Measurements from ENCODE around the gene DNM3. TPM values are rescaled to one million over a fixed set of nuclear protein-coding genes. Genes with fewer than 3 reads are reported as not detected.

The DNM3 gene
- total and polyA plus RNA-seq, 10 of the 15 experiments (the other 5 are each of a cell fraction or from before 2014, with no cell fraction given) = 0.03 to 1.5 (median 0.08) TPM; not detected in 3

DNA sequence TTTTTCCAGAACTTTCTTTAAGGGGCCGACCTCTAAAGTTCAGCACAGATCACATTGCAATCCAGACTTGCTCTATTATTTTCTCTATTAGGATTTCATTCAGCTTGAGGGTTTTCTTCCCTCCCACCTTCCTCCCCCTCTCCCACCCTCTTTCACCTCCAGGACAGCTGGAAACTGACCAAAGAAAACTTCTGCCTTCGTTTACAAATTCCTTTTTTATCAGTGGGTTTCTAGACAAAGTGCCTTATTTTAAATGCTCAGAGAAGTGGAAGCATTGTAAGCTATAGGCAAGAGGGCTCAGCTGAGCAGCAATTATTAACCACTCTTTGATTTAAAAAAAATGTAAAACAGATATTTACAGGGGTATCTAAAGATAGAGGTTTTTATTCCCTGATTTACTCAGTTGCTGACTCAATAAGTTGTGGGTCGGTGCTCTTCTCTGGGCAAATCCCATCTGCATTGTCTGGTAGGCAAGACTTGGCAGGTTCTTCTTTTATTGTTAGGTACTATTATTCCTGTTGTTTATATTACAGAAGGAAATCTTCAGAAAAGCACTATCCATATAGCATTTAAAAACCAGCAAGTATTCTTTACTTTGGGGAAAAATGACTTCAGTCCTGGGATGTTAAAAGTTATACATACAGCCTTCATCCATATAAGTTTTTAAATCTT, 302.2 kb downstream of the DNM3 start:
- in situ Hi-C loops (cut with MboI) (no loop called here), intact Hi-C loops (cut with micrococcal nuclease; ENCODE audit: unreplicated experiment) (no loop called here)
- ATAC-seq (no peak), FAIRE-seq (no peak), DNase-seq (ENCODE audit: low read depth, low spot score) (no peak)
- no peak overlapping the region for H3K4me3 ChIP-seq
- ChIA-PET SMC1A (ENCODE audit: uncharacterized antibody, unreplicated experiment) (interaction anchor here (1.0 to 3.1 kb wide), 7 partner anchors 10 to 196 kb away, joined by 3 to 14 read pairs (median 6); no protein-coding TSS in a partner anchor), CTCF (interaction anchor here (0.6 to 1.2 kb wide), 2 partner anchors 27 to 37 kb away, joined by 3 read pairs; no protein-coding TSS in a partner anchor), RAD21 (ENCODE audit: unreplicated experiment) (interaction anchor here (1.1 to 1.2 kb wide), 2 partner anchors 36 to 237 kb away, joined by 3 to 4 read pairs; no protein-coding TSS in a partner anchor), POLR2A (no interaction called here)
- H3K4me1 ChIP-seq (ENCODE audit: control insufficient read depth, insufficient read depth, low read length) = no peaks in the 10 kb centered on the region
- no peak for TF ChIP-seq MTA3 (IDR thresholded peaks at IDR 0.05; ENCODE audit: borderline replicate concordance, low read length)
- no peak for TF ChIP-seq CEBPB (IDR thresholded peaks at IDR 0.05; ENCODE audit: borderline replicate concordance in 1 of 2, low read depth in 2 of 2, low read length in 2 of 2)
- TF ChIP-seq SP1 (IDR thresholded peaks at IDR 0.05; ENCODE audit: low read depth, low read length) = no peak
- TF ChIP-seq WRNIP1 (IDR thresholded peaks at IDR 0.05; ENCODE audit: borderline replicate concordance, low read depth, low read length) = no peak
- H3K9me3 ChIP-seq (replicated peaks; ENCODE audit: control insufficient read depth, insufficient read depth, low read length) = no peaks in the 10 kb centered on the region; the same call in 2 of the 3 replicates
- H3K79me2 ChIP-seq (ENCODE audit: control insufficient read depth, insufficient read depth, low read length) = no peaks in the 10 kb centered on the region
- WGBS (ENCODE audit: insufficient coverage, insufficient replicate concordance, low lambda C conversion rate, missing lambda C conversion rate) = 23% methylated on average over 3 of the region's 3 CpGs
- no peak overlapping the region for H3K9ac ChIP-seq (ENCODE audit: control insufficient read depth, insufficient read depth, low read length)
- no peaks in the 10 kb centered on the region for H3K27me3 ChIP-seq (replicated peaks in 1 of 2; ENCODE audit: control insufficient read depth in 2 of 2, insufficient read depth in 2 of 2, low read length in 1 of 2)
- H3K4me2 ChIP-seq (ENCODE audit: control insufficient read depth, insufficient read depth) = no peak overlapping the region
- no TSS peak for BruUV-seq (replicated peaks)
- no peaks in the 10 kb centered on the region for H4K20me1 ChIP-seq (ENCODE audit: control insufficient read depth, insufficient read depth)
- no peaks in the 10 kb centered on the region for H3K36me3 ChIP-seq (ENCODE audit: control insufficient read depth in 2 of 2, insufficient read depth in 2 of 2, low read length in 1 of 2)
- no peak overlapping the region for H3K27ac ChIP-seq (ENCODE audit: control insufficient read depth, insufficient read depth)
- no peak overlapping the region for H2AFZ ChIP-seq (ENCODE audit: control insufficient read depth, low read depth, low read length)

DNA sequence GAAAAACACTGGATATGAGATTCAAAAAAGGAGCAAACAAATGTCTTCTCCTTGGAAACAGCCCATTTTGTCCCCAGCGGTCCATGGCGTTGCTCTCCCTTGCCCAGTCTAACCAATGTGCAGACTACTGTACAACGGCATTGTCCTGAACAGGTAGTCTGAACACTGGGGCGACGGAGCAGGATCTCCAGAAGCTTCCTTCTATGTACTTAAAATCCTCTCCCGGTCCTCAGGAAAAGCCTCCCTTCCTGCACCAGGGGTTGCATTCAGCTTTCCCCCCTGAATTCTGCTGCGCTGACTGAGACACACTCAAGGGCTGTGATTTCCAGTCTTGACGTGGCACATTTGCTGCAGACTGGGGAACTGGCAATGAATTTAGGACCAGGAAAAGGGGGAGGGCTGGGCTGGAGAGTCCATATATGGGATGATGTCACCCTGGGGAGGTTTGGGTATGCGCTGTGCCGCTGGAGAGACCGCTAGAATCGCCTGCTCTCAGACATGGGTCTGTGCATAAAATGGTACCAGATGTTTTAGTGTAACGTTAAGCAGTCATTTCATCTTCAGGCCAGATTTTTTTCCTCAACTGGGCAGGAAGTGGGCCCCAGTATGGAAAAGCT, 303.3 kb downstream of the DNM3 start:
- Histone ChIP-seq H3K27me3 (replicated peaks in 1 of 2; ENCODE audit: control insufficient read depth in 2 of 2, insufficient read depth in 2 of 2, low read length in 1 of 2) (no peaks in the 10 kb centered on the region), H4K20me1 (ENCODE audit: control insufficient read depth, insufficient read depth) (no peaks in the 10 kb centered on the region), H3K4me1 (ENCODE audit: control insufficient read depth, insufficient read depth, low read length) (no peaks in the 10 kb centered on the region), H3K9me3 (replicated peaks; ENCODE audit: control insufficient read depth, insufficient read depth, low read length) (no peaks in the 10 kb centered on the region; the same call in 2 of the 3 replicates), H3K36me3 (ENCODE audit: control insufficient read depth in 2 of 2, insufficient read depth in 2 of 2, low read length in 1 of 2) (no peaks in the 10 kb centered on the region), H3K27ac (ENCODE audit: control insufficient read depth, insufficient read depth) (no peak overlapping the region), H3K4me3 (no peak overlapping the region), H3K4me2 (ENCODE audit: control insufficient read depth, insufficient read depth) (no peak overlapping the region), H3K79me2 (ENCODE audit: control insufficient read depth, insufficient read depth, low read length) (no peaks in the 10 kb centered on the region), H3K9ac (ENCODE audit: control insufficient read depth, insufficient read depth, low read length) (no peak overlapping the region), H2AFZ (ENCODE audit: control insufficient read depth, low read depth, low read length) (no peak overlapping the region)
- RAD21 ChIA-PET (ENCODE audit: unreplicated experiment) = no interaction called here
- 85% methylated on average over 13 of the region's 13 CpGs for WGBS (ENCODE audit: insufficient coverage, insufficient replicate concordance, low lambda C conversion rate, missing lambda C conversion rate)
- intact Hi-C loops (cut with micrococcal nuclease; ENCODE audit: unreplicated experiment) = no loop called here
- in situ Hi-C loops (cut with MboI) = no loop called here
- no peak for FAIRE-seq
- POLR2A ChIA-PET = no interaction called here
- DNase-seq (ENCODE audit: low read depth, low spot score) = no peak
- CTCF ChIA-PET = interaction anchor here (1.0 to 1.2 kb wide), 2 partner anchors 10 to 31 kb away, joined by 3 read pairs; no protein-coding TSS in a partner anchor
- no peak for ATAC-seq
- SMC1A ChIA-PET (ENCODE audit: uncharacterized antibody, unreplicated experiment) = interaction anchor here (0.9 to 3.1 kb wide), 6 partner anchors 9 to 262 kb away, joined by 3 to 14 read pairs (median 4); no protein-coding TSS in a partner anchor
- no TSS peak for BruUV-seq (replicated peaks)
- TF ChIP-seq EGR1 (IDR thresholded peaks at IDR 0.05; ENCODE audit: borderline replicate concordance in 1 of 2, low read depth in 2 of 2, low read length in 2 of 2) (no peak), SMAD1 (IDR thresholded peaks at IDR 0.05; ENCODE audit: low read depth, partially characterized antibody) (no peak), CREB1 (IDR thresholded peaks at IDR 0.05; ENCODE audit: low read depth) (no peak), ZNF217 (IDR thresholded peaks at IDR 0.05) (no peak), BRCA1 (IDR thresholded peaks at IDR 0.05; ENCODE audit: low read depth, low read length) (no peak), CHD1 (IDR thresholded peaks at IDR 0.05; ENCODE audit: low read depth, low read length) (no peak), BHLHE40 (IDR thresholded peaks at IDR 0.05; ENCODE audit: borderline replicate concordance in 1 of 2, low read depth in 2 of 2, low read length in 1 of 2) (no peak), FOXK2 (IDR thresholded peaks at IDR 0.05) (no peak), SUPT20H (IDR thresholded peaks at IDR 0.05; ENCODE audit: borderline replicate concordance, control insufficient read depth, low read depth, low read length) (no peak), RUNX3 (IDR thresholded peaks at IDR 0.05; ENCODE audit: low read length) (no peak), CBX3 (IDR thresholded peaks at IDR 0.05; ENCODE audit: borderline replicate concordance, low read depth) (no peak), RAD51 (IDR thresholded peaks at IDR 0.05) (no peak), YBX1 (IDR thresholded peaks at IDR 0.05) (no peak)

All from GM12878 (cell line).